HL-60 (cell line): ENCODE results near the gene HNF4A. TPM values are rescaled to one million over a fixed set of nuclear protein-coding genes. Genes with fewer than 3 reads are reported as not detected.

Experiments used
- DNase-seq, 2 experiments: peaks; one replicate each; pipeline ENCODE4 v3.0.0-alpha.2; 2010 to 2020; ENCODE audit warnings: low read depth in 1 of 2, low spot score in 1 of 2
- H3K27ac ChIP-seq: fragments of 250-450 bp; sonication (Bioruptor Pico); replicated peaks from 2 replicates; pipeline ENCODE4 v1.5.1; 2020; ENCODE audit warnings: mild to moderate bottlenecking, moderate library complexity
- H3K27me3 ChIP-seq: fragments of 250-450 bp; sonication (Bioruptor Pico); 2 replicates; pipeline ENCODE4 v1.5.1; 2021; ENCODE audit warnings: mild to moderate bottlenecking, moderate library complexity; ENCODE audit not compliant: insufficient read depth, poor library complexity, severe bottlenecking
- H3K4me3 ChIP-seq: replicated peaks from 2 replicates; pipeline ENCODE4 v1.5.1; 2011; ENCODE audit warnings: mild to moderate bottlenecking, control low read depth, low read length; ENCODE audit not compliant: insufficient read depth
- CTCF ChIP-seq: IDR thresholded peaks from one replicate; pipeline ENCODE4 v1.5.1; 2011; ENCODE audit warnings: low read length, control low read depth, inconsistent platforms; ENCODE audit not compliant: insufficient read depth
- GABPA ChIP-seq: IDR thresholded peaks from 2 replicates; pipeline ENCODE4 v1.6.1; 2012; ENCODE audit warnings: low read depth
- POLR2AphosphoS5 ChIP-seq: IDR thresholded peaks from 2 replicates; pipeline ENCODE4 v1.6.1; 2012; ENCODE audit warnings: low read depth
- REST ChIP-seq: IDR thresholded peaks from 2 replicates; pipeline ENCODE4 v1.6.1; 2012; ENCODE audit warnings: low read depth; ENCODE audit not compliant: insufficient replicate concordance
- SPI1 ChIP-seq: IDR thresholded peaks from 2 replicates; pipeline ENCODE4 v1.6.1; 2012; ENCODE audit warnings: low read depth, mild to moderate bottlenecking, borderline replicate concordance
- microRNA-seq: library from miRNA; unstranded; fragments of <30 nt; microRNA quantifications from one replicate; pipeline ENCODE4, GENCODE V29; 2018

Gene HNF4A

GRCh38 chr20:44483112-44483511, 127.6 kb downstream of the HNF4A start:
- no peak for DNase-seq
- H3K4me3 ChIP-seq = no peak overlapping the region
- no peaks in the 10 kb centered on the region for H3K27me3 ChIP-seq
- TF ChIP-seq CTCF (no peak), POLR2AphosphoS5 (no peak), REST (no peak), SPI1 (no peak), GABPA (no peak)
- H3K27ac ChIP-seq = no peak overlapping the region

Small RNA genes within 50 kb of the gene (microRNA-seq; reads per million reads assigned to microRNA genes)
- not detected for gene MIR3646
